ENCODE results near the gene DOCK10. TPM values are rescaled to one million over a fixed set of nuclear protein-coding genes. Genes with fewer than 3 reads are reported as not detected.
"Not testable (repeated sequence)": the region's sequence is repeated elsewhere in the genome, so short reads cannot be mapped to it uniquely, and the experiment has no call there.

Gene DOCK10
- total and polyA plus RNA-seq, 2 donors (not counting 3 experiments of a cell fraction or from before 2014, with no cell fraction given), result 5.8 to 23.0 TPM

GRCh38 chr2:224918626-224919471 lies 123.4 kb downstream of the DOCK10 start:
- no peak overlapping the region for H3K4me3 ChIP-seq (replicated peaks in 1 of 3; ENCODE audit: insufficient read depth in 1 of 3, low read depth in 1 of 3, low read length in 3 of 3)
- no peak overlapping the region for H3K9ac ChIP-seq (replicated peaks; ENCODE audit: extremely low read depth, insufficient read depth, low read length)
- no peaks in the 10 kb centered on the region for H4K20me1 ChIP-seq (replicated peaks; ENCODE audit: control insufficient read depth, extremely low read depth, insufficient read depth, low read length)
- dilution Hi-C loops (cut with MboI; ENCODE audit: extremely low pct_ligation_motif_present, low sequenced_read_pairs), result no loop called here
- no peak overlapping the region for H3K27ac ChIP-seq (ENCODE audit: insufficient read depth, low read depth, low read length)
- TF ChIP-seq JUN (IDR thresholded peaks at IDR 0.05; ENCODE audit: borderline replicate concordance, insufficient read depth, insufficient read length, low read depth), result no peak
- no peak for TF ChIP-seq GATA2 (IDR thresholded peaks at IDR 0.05; ENCODE audit: insufficient read depth, insufficient read length, low read depth, low read length)
- no peak for TF ChIP-seq POLR2A (IDR thresholded peaks at IDR 0.05; ENCODE audit: low read depth, low read length)
- no peak for TF ChIP-seq MAX (IDR thresholded peaks at IDR 0.05; ENCODE audit: insufficient read depth, insufficient read length)
- TF ChIP-seq EZH2 (IDR thresholded peaks at IDR 0.05; ENCODE audit: borderline replicate concordance, low read depth, low read length, severe bottlenecking), result no peak
- TF ChIP-seq FOS (IDR thresholded peaks at IDR 0.05; ENCODE audit: borderline replicate concordance, insufficient read depth, low read length), result no peak
- no peak for TF ChIP-seq MYC (IDR thresholded peaks at IDR 0.05; ENCODE audit: low read depth, low read length)
- no peak for TF ChIP-seq POLR2AphosphoS5 (IDR thresholded peaks at IDR 0.05; ENCODE audit: insufficient read depth, low read depth, low read length)
- no peak for TF ChIP-seq CTCF (IDR thresholded peaks at IDR 0.05; ENCODE audit: extremely low read depth in 1 of 2, insufficient read depth in 1 of 2, low read depth in 1 of 2, low read length in 2 of 2)
- no peak for DNase-seq (ENCODE audit: low read depth, low spot score)
- intact Hi-C loops (cut with micrococcal nuclease), result no loop called here
- peaks cover 7% of the 10 kb centered on the region for H3K4me1 ChIP-seq (ENCODE audit: control insufficient read depth, extremely low read depth, insufficient read depth, low read length)
- BruUV-seq (replicated peaks), result no TSS peak
- H3K9me1 ChIP-seq (replicated peaks; ENCODE audit: control insufficient read depth, extremely low read depth, insufficient read depth, low read length), result no peaks in the 10 kb centered on the region
- no peak for FAIRE-seq
- no peaks in the 10 kb centered on the region for H3K9me3 ChIP-seq (replicated peaks; ENCODE audit: control insufficient read depth, insufficient read depth, low read length)
- no peaks in the 10 kb centered on the region for H3K36me3 ChIP-seq (ENCODE audit: control insufficient read depth in 2 of 2, extremely low read depth in 1 of 2, insufficient read depth in 2 of 2, low read length in 2 of 2)
- CTCF ChIA-PET, result interaction anchor here (1.9 kb wide), 1 partner anchor 9 kb away, joined by 9 read pairs; no protein-coding TSS in a partner anchor
- no peaks in the 10 kb centered on the region for H3K27me3 ChIP-seq (ENCODE audit: control insufficient read depth in 2 of 2, insufficient read depth in 2 of 2, low read length in 2 of 2)
- H2AFZ ChIP-seq (ENCODE audit: low read depth, low read length), result no peak overlapping the region
- POLR2A ChIA-PET, result no interaction called here
- H3K79me2 ChIP-seq (ENCODE audit: control insufficient read depth, insufficient read depth, low read length), result peaks cover 29% of the 10 kb centered on the region
- H3K4me2 ChIP-seq (ENCODE audit: insufficient read depth, low read length), result no peak overlapping the region

- H3K27ac ChIP-seq (ENCODE audit: insufficient read depth, low read depth, low read length); H2AFZ ChIP-seq (ENCODE audit: low read depth, low read length); H3K4me3 ChIP-seq (replicated peaks in 1 of 3; ENCODE audit: insufficient read depth in 1 of 3, low read depth in 1 of 3, low read length in 3 of 3); H3K27me3 ChIP-seq (ENCODE audit: control insufficient read depth in 2 of 2, insufficient read depth in 2 of 2, low read length in 2 of 2); H3K9ac ChIP-seq (replicated peaks; ENCODE audit: extremely low read depth, insufficient read depth, low read length); DNase-seq (ENCODE audit: low read depth, low spot score); H3K4me1 ChIP-seq (ENCODE audit: control insufficient read depth, extremely low read depth, insufficient read depth, low read length); H3K9me1 ChIP-seq (replicated peaks; ENCODE audit: control insufficient read depth, extremely low read depth, insufficient read depth, low read length); H3K36me3 ChIP-seq (ENCODE audit: control insufficient read depth in 2 of 2, extremely low read depth in 1 of 2, insufficient read depth in 2 of 2, low read length in 2 of 2); BruUV-seq (replicated peaks); H3K9me3 ChIP-seq (replicated peaks; ENCODE audit: control insufficient read depth, insufficient read depth, low read length); intact Hi-C loops (cut with micrococcal nuclease); dilution Hi-C loops (cut with MboI; ENCODE audit: extremely low pct_ligation_motif_present, low sequenced_read_pairs); H4K20me1 ChIP-seq (replicated peaks; ENCODE audit: control insufficient read depth, extremely low read depth, insufficient read depth, low read length); H3K4me2 ChIP-seq (ENCODE audit: insufficient read depth, low read length); CTCF ChIA-PET; FAIRE-seq: not testable (repeated sequence)
- POLR2A ChIA-PET, result interaction anchor here (0.7 kb wide), 1 partner anchor 11 kb away, joined by 11 read pairs; no protein-coding TSS in a partner anchor
- peaks cover 21% of the 10 kb centered on the region for H3K79me2 ChIP-seq (ENCODE audit: control insufficient read depth, insufficient read depth, low read length)
Observed at GRCh38 chr2:224917246-224917645, 125.0 kb downstream of the DOCK10 start.
